Muscle layer of colon (tissue), 2 donors: ENCODE data around the gene OR52I2.

Source experiments
- H3K27ac ChIP-seq: one replicate; pipeline ENCODE4 v1.7.0; 2013; ENCODE audit warnings: low read depth, mild to moderate bottlenecking, low read length, moderate library complexity
- H3K27me3 ChIP-seq, 2 donors: one replicate each; pipeline ENCODE4 v1.7.0; 2013; ENCODE audit warnings: low read length in 2 of 2, mild to moderate bottlenecking in 2 of 2; ENCODE audit not compliant: insufficient read depth in 2 of 2, control insufficient read depth in 1 of 2
- H3K36me3 ChIP-seq: one replicate; pipeline ENCODE4 v1.7.0; 2013; ENCODE audit warnings: mild to moderate bottlenecking, low read length; ENCODE audit not compliant: insufficient read depth
- H3K4me1 ChIP-seq: one replicate; pipeline ENCODE4 v1.7.0; 2013; ENCODE audit warnings: mild to moderate bottlenecking, low read length; ENCODE audit not compliant: insufficient read depth
- H3K4me3 ChIP-seq, 2 donors: one replicate each; pipeline ENCODE4 v1.7.0; 2013; ENCODE audit warnings: low read length in 2 of 2, low read depth in 1 of 2, mild to moderate bottlenecking in 1 of 2, moderate library complexity in 1 of 2
- H3K9ac ChIP-seq: one replicate; pipeline ENCODE4 v1.7.0; 2013; ENCODE audit warnings: low read length
- H3K9me3 ChIP-seq: one replicate; pipeline ENCODE4 v1.7.0; 2013; ENCODE audit warnings: mild to moderate bottlenecking, low read length
- donor health status: abdominal sarcoma.
- donor health status: Adenocarcinoma of cecum.

Gene OR52I2

GRCh38 chr11:4569075-4569474 lies 12.5 kb upstream of the OR52I2 start:
- Histone ChIP-seq H3K9me3 (no peaks in the 10 kb centered on the region), H3K9ac (no peak overlapping the region), H3K4me1 (no peaks in the 10 kb centered on the region), H3K36me3 (no peaks in the 10 kb centered on the region), H3K4me3 (no peak overlapping the region), H3K27ac (no peak overlapping the region), H3K27me3 (no peaks in the 10 kb centered on the region)

- Histone ChIP-seq H3K9ac (no peak overlapping the region), H3K27me3 (no peaks in the 10 kb centered on the region), H3K27ac (no peak overlapping the region), H3K9me3 (no peaks in the 10 kb centered on the region), H3K36me3 (no peaks in the 10 kb centered on the region), H3K4me3 (no peak overlapping the region), H3K4me1 (no peaks in the 10 kb centered on the region)
Measured at GRCh38 chr11:4576880-4577279, 4.7 kb upstream of the OR52I2 start.

- Histone ChIP-seq H3K27ac (no peak overlapping the region), H3K4me1 (no peaks in the 10 kb centered on the region), H3K27me3 (no peaks in the 10 kb centered on the region), H3K4me3 (no peak overlapping the region), H3K36me3 (no peaks in the 10 kb centered on the region), H3K9ac (no peak overlapping the region), H3K9me3 (no peaks in the 10 kb centered on the region)
Measured at GRCh38 chr11:4577761-4578160, 3.8 kb upstream of the OR52I2 start.

GRCh38 chr11:4578624-4579023 lies 2.9 kb upstream of the OR52I2 start:
- Histone ChIP-seq H3K36me3 (no peaks in the 10 kb centered on the region), H3K9me3 (no peaks in the 10 kb centered on the region), H3K4me1 (no peaks in the 10 kb centered on the region), H3K4me3 (no peak overlapping the region), H3K9ac (no peak overlapping the region), H3K27me3 (no peaks in the 10 kb centered on the region), H3K27ac (no peak overlapping the region)

GRCh38 chr11:4580124-4580523 lies 1.4 kb upstream of the OR52I2 start:
- Histone ChIP-seq H3K27ac (no peak overlapping the region), H3K27me3 (no peaks in the 10 kb centered on the region), H3K9ac (no peak overlapping the region), H3K4me3 (no peak overlapping the region), H3K36me3 (no peaks in the 10 kb centered on the region), H3K9me3 (no peaks in the 10 kb centered on the region), H3K4me1 (no peaks in the 10 kb centered on the region)

- no peak overlapping the region for H3K9ac ChIP-seq
- H3K9me3 ChIP-seq: no peaks in the 10 kb centered on the region
- H3K36me3 ChIP-seq: no peaks in the 10 kb centered on the region
- H3K4me3 ChIP-seq: no peak overlapping the region
- H3K4me1 ChIP-seq: no peaks in the 10 kb centered on the region
- H3K27ac ChIP-seq: no peak overlapping the region
- H3K27me3 ChIP-seq: no peaks in the 10 kb centered on the region
Measured at GRCh38 chr11:4589017-4589416, 7.5 kb downstream of the OR52I2 start.

GRCh38 chr11:4593739-4594138 lies 12.2 kb downstream of the OR52I2 start, which contains the start of gene OR52I1:
Gene OR52I1 (plus strand): TSS chr11:4594039. CDS start chr11:4594039, 0 bp downstream.
- Histone ChIP-seq H3K4me3 (no peak within 1 kb of the TSS), H3K27ac (no peak within 1 kb of the TSS), H3K27me3 (no peaks in the 10 kb centered on the region), H3K36me3 (no peaks in the 10 kb centered on the region), H3K9me3 (no peaks in the 10 kb centered on the region), H3K9ac (no peak within 1 kb of the TSS), H3K4me1 (no peaks in the 10 kb centered on the region)

GRCh38 chr11:4605057-4605456 lies 23.5 kb downstream of the OR52I2 start:
- Histone ChIP-seq H3K27me3 (no peaks in the 10 kb centered on the region), H3K9me3 (no peaks in the 10 kb centered on the region), H3K36me3 (peaks cover 48% of the 10 kb centered on the region), H3K4me3 (no peak overlapping the region), H3K4me1 (peaks cover 16% of the 10 kb centered on the region), H3K27ac (no peak overlapping the region), H3K9ac (no peak overlapping the region)

- H3K9ac ChIP-seq: no peak overlapping the region
- no peaks in the 10 kb centered on the region for H3K9me3 ChIP-seq
- peaks cover 16% of the 10 kb centered on the region for H3K4me1 ChIP-seq
- peaks cover 34% of the 10 kb centered on the region for H3K36me3 ChIP-seq
- peak overlapping the region in 1 of 2 donors; percentile 55 for H3K4me3 ChIP-seq
- H3K27me3 ChIP-seq: no peaks in the 10 kb centered on the region
- no peak overlapping the region for H3K27ac ChIP-seq
Measured at GRCh38 chr11:4606231-4607015, 24.9 kb downstream of the OR52I2 start.

GRCh38 chr11:4607096-4607495 lies 25.6 kb downstream of the OR52I2 start:
- Histone ChIP-seq H3K4me3 (peak overlapping the region; percentile 51 to 55), H3K27ac (no peak overlapping the region), H3K36me3 (peaks cover 27% of the 10 kb centered on the region), H3K9ac (peak overlapping the region; percentile 37), H3K9me3 (no peaks in the 10 kb centered on the region), H3K27me3 (no peaks in the 10 kb centered on the region), H3K4me1 (peaks cover 16% of the 10 kb centered on the region)

GRCh38 chr11:4607781-4608666 lies 26.5 kb downstream of the OR52I2 start, which contains the start of gene TRIM68:
Gene TRIM68 (minus strand): TSS chr11:4608231. CDS start chr11:4605504, 2,727 bp downstream.
- Histone ChIP-seq H3K27ac (peak within 1 kb of the TSS; percentile 66), H3K27me3 (no peaks in the 10 kb centered on the region), H3K9ac (peak within 1 kb of the TSS; percentile 37), H3K36me3 (peaks cover 19% of the 10 kb centered on the region), H3K4me1 (peaks cover 16% of the 10 kb centered on the region), H3K9me3 (no peaks in the 10 kb centered on the region), H3K4me3 (peak within 1 kb of the TSS; percentile 51 to 55)
